Activated T-cell treated with anti-CD3 and anti-CD28 coated beads, Interleukin-2, amount 50 U/mL, for 24 hours (primary cell): Measurements from ENCODE around the gene YIF1B.
"Not testable (repeated sequence)": the region's sequence is repeated elsewhere in the genome, so short reads cannot be mapped to it uniquely, and the experiment has no call there.

Source experiments
- DNase-seq: peaks from one replicate; pipeline ENCODE4 v3.0.0-alpha.2; 2020
- H3K27ac Mint-ChIP-seq: 2 replicates; pipeline ENCODE4 v1.8.0; 2020; ENCODE audit warnings: mild to moderate bottlenecking, mixed read lengths
- H3K27me3 Mint-ChIP-seq: 2 replicates; pipeline ENCODE4 v1.8.0; 2020; ENCODE audit warnings: mixed read lengths
- H3K36me3 Mint-ChIP-seq: 2 replicates; pipeline ENCODE4 v1.8.0; 2020; ENCODE audit warnings: low read depth, mixed read lengths
- H3K4me1 Mint-ChIP-seq: 2 replicates; pipeline ENCODE4 v1.8.0; 2020; ENCODE audit warnings: low read depth, mixed read lengths
- H3K4me3 Mint-ChIP-seq: 2 replicates; pipeline ENCODE4 v1.8.0; 2020; ENCODE audit warnings: mild to moderate bottlenecking, moderate library complexity, mixed read lengths
- H3K9me3 Mint-ChIP-seq: 2 replicates; pipeline ENCODE4 v1.8.0; 2020; ENCODE audit warnings: mixed read lengths

The YIF1B gene

GRCh38 chr19:38264486-38265212 is 51.1 kb downstream of the YIF1B start, which contains the start of gene SPINT2:
TSS of gene SPINT2 (plus strand) at chr19:38264573. CDS start at chr19:38264893, 320 bp downstream.
- peak within 1 kb of the TSS; percentile 91 for H3K27ac Mint-ChIP-seq
- peaks cover 1% of the 10 kb centered on the region for H3K36me3 Mint-ChIP-seq
- peaks cover 36% of the 10 kb centered on the region for H3K4me1 Mint-ChIP-seq
- DNase-seq = no peak
- peak within 1 kb of the TSS; percentile 78 for H3K4me3 Mint-ChIP-seq
- no peaks in the 10 kb centered on the region for H3K9me3 Mint-ChIP-seq
- H3K27me3 Mint-ChIP-seq = no peaks in the 10 kb centered on the region

GRCh38 chr19:38263689-38264485 is 51.9 kb downstream of the YIF1B start:
- Mint-ChIP-seq H3K27me3 (no peaks in the 10 kb centered on the region), H3K9me3 (no peaks in the 10 kb centered on the region), H3K4me1 (peaks cover 36% of the 10 kb centered on the region), H3K4me3 (peak overlapping the region; percentile 78), H3K27ac (peak overlapping the region; percentile 91), H3K36me3 (peaks cover 1% of the 10 kb centered on the region)
- peak; percentile 82 for DNase-seq

GRCh38 chr19:38262585-38263268 is 53.0 kb downstream of the YIF1B start:
- peak overlapping the region; percentile 24 for H3K27ac Mint-ChIP-seq
- H3K4me3 Mint-ChIP-seq = peak overlapping the region; percentile 23
- DNase-seq = no peak
- H3K27me3 Mint-ChIP-seq = peaks cover 4% of the 10 kb centered on the region
- peaks cover 34% of the 10 kb centered on the region for H3K4me1 Mint-ChIP-seq
- H3K9me3 Mint-ChIP-seq = no peaks in the 10 kb centered on the region
- H3K36me3 Mint-ChIP-seq = peaks cover 1% of the 10 kb centered on the region

- not testable (repeated sequence) for DNase-seq, H3K27me3 Mint-ChIP-seq, H3K4me3 Mint-ChIP-seq, H3K36me3 Mint-ChIP-seq, H3K27ac Mint-ChIP-seq, H3K9me3 Mint-ChIP-seq
- H3K4me1 Mint-ChIP-seq = peaks cover 31% of the 10 kb centered on the region
Observed at GRCh38 chr19:38261942-38262341, 53.8 kb downstream of the YIF1B start.

GRCh38 chr19:38255383-38256014 is 60.2 kb downstream of the YIF1B start:
- Mint-ChIP-seq H3K36me3 (no peaks in the 10 kb centered on the region), H3K9me3 (no peaks in the 10 kb centered on the region), H3K4me3 (no peak overlapping the region), H3K27ac (no peak overlapping the region), H3K27me3 (peaks cover 31% of the 10 kb centered on the region), H3K4me1 (peaks cover 5% of the 10 kb centered on the region)
- no peak for DNase-seq

GRCh38 chr19:38253788-38254187 is 62.0 kb downstream of the YIF1B start:
- H3K4me1 Mint-ChIP-seq = peaks cover 5% of the 10 kb centered on the region
- H3K4me3 Mint-ChIP-seq = no peak overlapping the region
- peaks cover 31% of the 10 kb centered on the region for H3K27me3 Mint-ChIP-seq
- H3K36me3 Mint-ChIP-seq = no peaks in the 10 kb centered on the region
- no peak overlapping the region for H3K27ac Mint-ChIP-seq
- no peak for DNase-seq
- H3K9me3 Mint-ChIP-seq = no peaks in the 10 kb centered on the region
